ENCODE results near the gene FMN2.
"Not testable (repeated sequence)": the region's sequence is repeated elsewhere in the genome, so short reads cannot be mapped to it uniquely, and the experiment has no call there.

Gene FMN2

DNA sequence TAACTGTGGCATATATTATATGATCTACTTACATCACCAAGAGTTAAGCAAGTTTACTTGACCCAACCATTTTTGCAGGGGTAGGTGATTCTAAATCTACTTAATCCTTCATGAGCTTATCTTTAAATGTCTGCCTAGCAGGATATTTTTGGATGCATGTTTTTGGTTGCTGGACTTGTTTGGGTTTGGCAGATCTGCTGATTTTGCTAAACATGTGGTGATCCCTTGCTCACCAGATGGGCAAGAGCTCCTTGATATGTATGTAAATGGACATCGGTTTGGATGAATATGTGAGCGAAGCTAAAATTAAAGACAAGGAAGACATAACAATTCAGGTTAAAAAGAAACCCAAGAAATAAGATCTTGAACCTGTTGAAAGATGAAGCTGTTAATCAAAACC, 36.7 kb downstream of the FMN2 start:
- DNase-seq: no peak
- intact Hi-C loops (cut with DNase I): no loop called here

DNA sequence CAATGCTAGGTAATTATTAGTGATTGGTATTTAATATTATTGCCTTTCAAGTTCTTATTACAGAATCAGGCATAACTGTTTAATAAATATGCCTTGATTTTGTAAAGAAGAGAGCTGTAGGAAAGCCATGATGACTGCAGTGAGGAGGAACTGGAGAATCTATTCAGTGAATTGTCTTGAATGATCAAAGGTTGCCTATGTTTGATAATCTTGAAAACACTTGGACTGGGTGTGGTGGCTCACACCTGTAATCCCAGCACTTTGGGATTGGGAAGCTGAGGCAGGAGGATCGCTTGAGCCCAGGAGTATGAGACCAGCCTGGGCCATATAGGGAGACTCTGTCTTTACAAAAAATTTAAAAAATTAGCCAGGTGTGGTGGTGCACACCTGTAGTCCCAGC, 42.4 kb downstream of the FMN2 start:
- DNase-seq: no peak
- intact Hi-C loops (cut with DNase I): no loop called here

DNA sequence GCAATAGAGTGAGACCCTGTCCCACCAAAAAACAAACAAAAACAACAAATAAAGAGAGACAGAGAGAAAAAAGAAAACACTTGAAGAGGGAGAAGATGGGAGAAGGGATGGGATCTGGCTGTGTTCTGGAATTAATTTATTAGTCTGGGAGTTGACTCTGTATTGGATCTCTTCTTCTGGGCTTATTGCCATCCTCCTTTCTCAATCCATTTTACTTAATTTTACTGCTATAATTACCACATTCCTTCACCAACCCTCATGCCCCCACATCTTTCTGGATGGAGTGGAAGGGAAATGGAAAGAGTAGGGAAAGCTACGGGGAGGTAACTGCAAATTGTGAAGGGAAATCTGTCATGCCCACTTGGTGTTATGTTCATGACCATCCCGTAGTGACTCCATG, 42.9 kb downstream of the FMN2 start:
- intact Hi-C loops (cut with DNase I): no loop called here
- no peak for DNase-seq

DNA sequence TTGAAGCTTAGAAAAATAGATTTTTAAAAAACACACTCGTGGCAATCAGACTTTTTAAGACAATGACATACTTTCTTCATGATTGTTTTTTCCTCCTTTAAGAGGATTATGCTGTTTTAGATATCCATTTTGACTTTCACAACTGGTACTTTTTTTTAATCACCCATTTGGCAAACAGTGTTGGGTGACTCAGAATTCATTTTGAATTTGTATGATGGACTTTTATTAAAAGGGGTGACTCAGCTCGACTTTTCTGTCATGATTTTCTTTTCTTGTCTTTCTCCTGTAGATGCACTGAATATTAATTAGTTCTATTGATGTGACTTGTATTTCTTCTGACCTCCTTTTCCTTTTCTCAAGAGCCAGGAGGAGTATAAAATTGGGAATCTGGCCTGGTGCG, 44.7 kb downstream of the FMN2 start:
- no peak for DNase-seq
- intact Hi-C loops (cut with DNase I): no loop called here

DNA sequence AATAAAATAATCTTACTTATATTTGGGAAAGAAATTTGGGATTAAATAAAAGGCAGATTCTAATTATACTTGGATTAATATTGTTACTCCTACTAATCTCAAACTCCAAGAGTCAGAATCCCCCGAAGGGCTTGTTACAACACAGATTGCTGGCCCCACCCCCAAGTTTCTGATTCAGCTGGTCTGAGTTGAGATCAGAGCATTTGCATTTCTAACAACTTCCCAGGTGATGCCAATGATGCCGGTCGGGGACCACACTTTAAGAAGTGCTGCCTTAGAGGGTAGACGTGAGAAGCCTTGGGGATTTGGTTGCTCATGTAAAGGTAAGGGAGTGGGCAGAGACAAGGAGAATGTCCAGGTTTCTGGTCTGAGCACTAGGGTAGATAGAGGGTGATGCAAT, 47.2 kb downstream of the FMN2 start:
- intact Hi-C loops (cut with DNase I): no loop called here
- DNase-seq: no peak

DNA sequence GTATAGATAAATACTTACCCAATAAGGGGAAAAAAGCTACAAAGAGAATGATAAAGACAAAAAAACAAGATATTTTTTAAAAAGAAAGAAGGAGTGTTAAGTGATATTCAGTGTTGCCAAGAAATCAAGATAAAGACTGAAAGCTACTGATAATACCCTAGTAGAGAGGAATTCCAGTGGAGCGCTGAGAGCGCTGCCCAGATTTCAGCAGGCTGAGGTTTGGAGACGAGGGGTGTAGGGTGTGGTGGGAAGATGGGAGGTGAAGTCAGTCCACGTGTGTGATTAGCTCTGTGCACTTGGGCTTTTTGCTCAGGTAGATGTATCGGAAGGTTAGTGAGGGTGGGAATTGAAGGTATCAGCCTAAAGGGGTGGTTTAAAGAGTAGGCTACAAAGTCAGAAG, 47.8 kb downstream of the FMN2 start:
- intact Hi-C loops (cut with DNase I): no loop called here
- no peak for DNase-seq

DNA sequence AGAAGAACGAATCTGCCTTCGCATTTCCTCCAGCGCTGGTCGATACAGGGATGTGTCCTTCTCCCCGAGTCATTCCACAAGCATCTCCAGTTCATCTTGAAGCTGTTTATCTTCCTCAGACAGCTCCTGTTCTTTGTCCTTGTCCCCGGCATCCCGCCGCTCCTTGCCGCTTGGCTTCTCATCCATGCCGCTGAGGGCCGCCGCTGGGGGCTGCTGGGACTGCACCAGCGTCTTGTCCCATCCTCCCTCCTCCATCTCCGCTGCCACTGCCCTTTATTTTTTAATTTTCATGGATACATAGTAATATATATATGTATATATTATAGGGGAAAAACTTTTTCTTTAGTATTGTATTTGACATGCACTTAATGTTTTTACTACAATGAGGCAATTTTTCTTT, 53.4 kb downstream of the FMN2 start:
- intact Hi-C loops (cut with DNase I): loop anchor here (10.0 kb wide), 1 partner anchor 50 kb away; the partner anchor contains the start of gene FMN2
- DNase-seq: no peak

DNA sequence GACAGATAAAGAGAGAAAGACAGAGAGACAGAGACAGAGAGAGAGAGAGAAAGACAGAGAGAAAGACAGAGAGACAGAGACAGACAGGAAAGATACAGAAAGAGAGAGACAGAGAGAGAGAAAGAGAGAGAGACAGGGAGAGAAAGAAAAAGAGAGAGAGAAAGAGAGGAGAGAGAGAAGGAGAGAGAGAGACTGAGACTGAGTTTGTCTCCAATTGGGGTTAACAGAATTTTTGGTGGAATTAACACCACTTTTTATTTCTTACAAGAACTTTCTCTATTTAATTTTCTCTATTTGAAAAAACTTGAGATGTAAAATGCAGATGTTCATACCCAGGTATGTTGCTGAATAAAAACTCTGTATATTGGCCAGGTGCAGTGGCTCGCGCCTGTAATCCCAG, 56.6 kb downstream of the FMN2 start:
- intact Hi-C loops (cut with DNase I): loop anchor here (10.0 kb wide), 1 partner anchor 54 kb away; the partner anchor contains the start of gene FMN2
- no peak for DNase-seq

DNA sequence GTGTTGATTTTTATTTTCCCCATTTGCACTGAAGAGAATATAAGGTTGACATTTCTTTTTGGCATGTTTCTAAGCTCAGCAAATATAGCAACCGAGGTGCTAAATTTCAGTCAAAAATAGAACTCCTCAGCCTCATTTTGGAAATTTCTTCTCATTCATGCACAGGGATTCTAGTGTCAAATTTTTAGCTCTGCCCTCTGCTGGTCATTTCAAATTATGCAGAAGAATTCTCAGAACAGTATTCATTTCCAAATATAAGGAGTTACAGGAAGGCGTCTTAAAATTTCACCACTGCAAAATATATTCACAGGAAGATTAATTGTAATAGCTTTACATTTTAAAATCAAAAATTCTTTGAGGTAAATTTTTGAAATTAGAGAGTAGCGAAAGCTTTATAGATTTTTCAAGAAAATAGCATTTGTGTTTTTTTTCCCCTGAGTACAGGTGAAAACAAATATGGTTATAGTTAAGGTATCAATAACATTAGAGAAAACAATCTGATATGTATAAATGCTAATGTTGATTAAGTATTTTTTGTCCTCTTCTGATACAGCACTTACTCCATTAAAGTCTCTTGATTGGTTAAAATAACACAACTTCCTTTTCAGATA, 57.9 kb downstream of the FMN2 start:
- no peak for DNase-seq
- intact Hi-C loops (cut with DNase I): loop anchor here (1.0 to 10.0 kb wide), 2 partner anchors 55 to 124 kb away; partner anchors contain the start of gene FMN2

DNA sequence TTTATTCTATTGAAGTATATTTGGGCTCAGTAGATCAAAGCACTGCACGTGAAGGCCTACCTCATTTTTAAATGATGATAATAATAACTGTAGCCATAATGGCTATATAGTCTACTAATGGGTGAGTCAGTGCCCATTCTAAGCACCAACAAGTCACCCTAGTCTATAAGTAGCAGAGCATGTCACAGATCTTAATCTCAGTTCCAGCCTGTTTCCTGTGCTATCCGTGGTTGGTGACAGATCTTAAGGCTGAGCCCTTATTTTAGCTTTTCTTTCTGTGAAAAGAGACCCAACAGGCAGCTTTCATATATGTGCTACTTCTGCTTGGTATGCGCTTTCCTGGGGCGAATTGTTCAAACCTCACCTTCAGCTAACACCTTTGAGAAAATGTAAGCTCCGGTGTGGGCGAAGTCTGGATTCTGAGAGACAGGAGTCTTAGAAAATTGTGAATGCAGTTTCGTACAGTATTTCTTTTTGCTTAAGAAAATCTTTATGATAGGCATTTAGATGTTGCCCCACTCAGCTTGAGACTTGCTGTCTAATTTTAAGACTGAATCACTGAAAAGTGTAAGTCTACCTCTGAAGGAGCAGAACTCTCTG, 59.6 kb downstream of the FMN2 start:
- intact Hi-C loops (cut with DNase I): no loop called here
- DNase-seq: no peak

DNA sequence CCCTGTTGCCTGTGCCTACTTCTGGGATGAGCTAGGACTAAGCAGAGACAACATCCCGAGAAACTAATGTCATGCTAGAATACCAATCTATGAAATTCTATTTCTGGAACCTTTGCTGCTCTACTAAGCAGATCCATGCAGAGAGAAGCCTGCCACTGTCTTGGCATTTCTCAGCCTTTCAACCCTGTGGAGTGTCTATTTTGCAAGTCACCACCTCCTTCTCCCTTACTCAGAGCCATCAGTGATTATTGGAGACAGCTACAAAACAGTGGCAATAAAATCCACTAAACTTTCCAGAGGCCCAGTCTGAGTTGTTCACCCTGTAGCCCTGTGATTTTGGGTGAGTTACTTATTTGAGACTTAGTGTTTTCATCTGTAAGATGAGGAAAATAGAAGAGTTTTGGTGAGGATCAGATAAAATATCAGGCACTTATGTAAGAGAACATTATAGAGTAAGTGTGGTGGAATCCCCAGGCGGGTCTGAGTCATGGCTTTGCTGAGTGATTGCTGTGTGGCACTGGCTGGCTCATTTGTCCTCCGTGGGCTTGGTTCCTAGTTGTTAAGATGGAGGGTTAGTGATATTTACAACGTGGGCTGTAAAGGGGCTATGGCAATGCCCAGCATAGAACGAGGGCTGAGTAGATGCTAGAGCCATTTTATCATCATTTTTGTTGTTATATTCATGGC, 61.1 kb downstream of the FMN2 start:
- DNase-seq: no peak
- intact Hi-C loops (cut with DNase I): no loop called here

DNA sequence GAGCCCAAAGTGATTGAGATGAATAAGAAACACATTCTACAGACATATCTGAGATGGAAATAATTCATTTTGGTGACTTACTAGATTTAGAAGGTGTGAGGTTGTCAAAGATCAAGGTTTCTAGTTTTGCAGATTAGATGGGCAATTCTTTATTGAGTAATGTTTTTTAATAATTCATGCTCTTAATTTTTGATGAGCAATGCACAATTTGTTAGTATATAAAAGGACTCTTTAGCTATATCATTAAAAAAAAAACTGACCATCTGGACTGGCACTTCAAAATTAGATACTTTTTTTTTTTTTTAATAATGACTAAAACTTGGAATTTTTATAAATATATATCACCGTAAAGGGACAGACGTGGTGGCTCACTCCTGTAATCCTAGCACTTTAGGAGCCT, 63.9 kb downstream of the FMN2 start:
- no peak for DNase-seq
- intact Hi-C loops (cut with DNase I): no loop called here

DNA sequence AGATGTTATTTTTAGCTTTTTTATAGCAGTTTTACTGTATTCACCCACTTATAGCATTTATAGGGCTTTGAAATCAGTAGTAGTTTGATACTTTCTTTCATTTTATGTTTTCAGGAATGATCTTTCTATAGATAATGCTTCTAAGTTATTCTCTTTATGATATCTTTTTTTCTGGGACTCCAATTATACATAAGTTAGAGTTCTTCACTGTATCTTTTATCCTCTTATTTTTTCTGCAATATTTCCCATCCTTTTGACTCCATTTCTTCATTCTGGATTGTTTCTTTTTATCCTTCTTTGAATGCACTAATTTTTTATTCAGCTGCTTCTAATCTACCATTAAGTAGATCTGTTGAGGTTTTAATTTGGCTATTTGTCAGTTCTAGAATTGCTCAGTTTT, 73.1 kb downstream of the FMN2 start:
- no peak for DNase-seq
- intact Hi-C loops (cut with DNase I): no loop called here

DNA sequence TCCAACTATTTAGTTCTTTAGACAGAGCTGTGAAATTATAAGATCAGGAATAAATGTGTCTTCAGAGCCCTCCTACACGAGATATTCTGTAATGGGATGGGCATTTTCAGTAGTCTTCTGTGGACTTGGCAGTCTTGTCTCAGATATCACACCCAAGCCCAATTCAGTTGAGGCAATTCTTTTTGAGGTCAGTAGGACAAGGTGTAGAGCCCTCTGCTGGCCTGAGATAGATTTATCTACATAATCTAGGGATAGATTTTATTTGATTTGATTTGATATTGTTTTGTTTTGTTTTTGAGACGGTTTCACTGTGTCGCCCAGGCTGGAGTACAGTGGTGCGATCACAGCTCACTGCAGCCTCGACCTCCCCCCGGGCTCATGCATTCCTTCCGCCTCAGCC, 77.5 kb downstream of the FMN2 start:
- DNase-seq: no peak
- intact Hi-C loops (cut with DNase I): no loop called here

DNA sequence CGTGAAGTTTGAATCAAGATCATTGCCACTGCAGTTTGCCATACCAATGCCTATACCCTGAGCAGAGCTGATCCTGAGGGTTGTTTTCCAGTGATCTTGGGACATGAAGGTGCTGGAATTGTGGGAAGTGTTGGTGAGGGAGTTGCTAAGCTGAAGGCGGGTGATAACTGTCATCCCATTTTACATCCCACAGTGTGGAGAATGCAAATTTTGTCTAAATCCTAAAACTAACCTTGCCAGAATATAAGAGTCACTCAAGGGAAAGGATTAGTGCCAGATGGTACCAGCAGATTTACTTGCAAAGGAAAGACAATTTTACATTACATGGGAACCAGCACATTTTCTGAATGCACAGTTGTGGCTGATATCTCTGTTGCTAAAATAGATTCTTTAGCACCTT, 78.6 kb downstream of the FMN2 start:
- intact Hi-C loops (cut with DNase I): no loop called here
- DNase-seq: no peak

DNA sequence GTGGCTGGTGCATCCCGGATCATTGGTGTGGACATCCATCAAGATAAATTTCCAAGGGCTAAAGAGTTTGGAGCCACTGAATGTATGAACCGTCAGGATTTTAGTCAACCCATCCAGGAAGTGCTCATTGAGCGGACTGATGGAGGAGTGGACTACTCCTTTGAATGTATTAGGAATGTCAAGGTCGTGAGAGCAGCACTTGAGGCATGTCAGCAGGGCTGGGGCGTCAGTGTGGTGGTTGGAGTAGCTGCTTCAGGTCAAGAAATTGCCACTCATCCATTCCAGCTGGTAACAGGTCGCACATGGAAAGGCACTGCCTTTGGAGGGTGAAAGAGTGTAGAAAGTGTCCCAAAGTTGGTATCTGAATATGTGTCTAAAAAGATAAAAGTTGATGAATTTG, 79.1 kb downstream of the FMN2 start:
- intact Hi-C loops (cut with DNase I): no loop called here
- no peak for DNase-seq

DNA sequence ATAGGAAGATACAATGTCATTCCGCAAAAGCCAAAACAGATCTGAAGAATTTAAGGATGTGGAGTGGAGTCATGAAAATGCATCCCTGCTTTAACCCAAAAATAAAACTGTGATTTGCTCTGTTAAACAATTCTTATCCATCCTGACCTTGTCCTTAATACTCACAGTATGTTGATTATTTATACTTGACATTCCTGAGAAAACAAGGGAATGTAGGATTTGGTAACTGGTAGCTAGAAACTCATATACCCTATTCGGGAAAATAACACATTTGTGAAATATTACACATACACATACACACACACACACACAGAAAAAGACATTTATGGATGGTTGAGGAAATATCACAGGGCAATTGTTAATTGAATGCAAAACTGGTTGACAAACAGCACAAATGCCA, 80.2 kb downstream of the FMN2 start:
- intact Hi-C loops (cut with DNase I): no loop called here
- no peak for DNase-seq

DNA sequence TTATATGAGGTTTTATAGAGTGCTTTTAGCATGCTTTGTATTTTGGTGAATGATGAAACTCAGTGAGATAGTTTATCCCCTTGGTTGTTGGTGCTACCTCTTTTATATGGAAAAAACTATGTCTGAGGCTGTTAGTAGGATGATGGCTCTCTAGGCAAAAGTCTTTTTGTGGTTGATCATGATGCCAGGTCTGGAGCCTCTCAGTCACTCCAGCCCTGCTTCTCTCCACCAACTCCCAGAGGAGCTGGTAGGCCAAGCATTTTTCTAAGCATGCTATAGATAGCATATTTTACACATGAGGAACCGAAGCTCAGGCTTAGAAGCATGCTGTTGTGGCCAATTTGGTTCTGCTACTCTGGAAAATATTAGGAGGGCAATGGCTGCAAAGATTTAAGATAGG, 82.2 kb downstream of the FMN2 start:
- DNase-seq: no peak
- intact Hi-C loops (cut with DNase I): no loop called here

DNA sequence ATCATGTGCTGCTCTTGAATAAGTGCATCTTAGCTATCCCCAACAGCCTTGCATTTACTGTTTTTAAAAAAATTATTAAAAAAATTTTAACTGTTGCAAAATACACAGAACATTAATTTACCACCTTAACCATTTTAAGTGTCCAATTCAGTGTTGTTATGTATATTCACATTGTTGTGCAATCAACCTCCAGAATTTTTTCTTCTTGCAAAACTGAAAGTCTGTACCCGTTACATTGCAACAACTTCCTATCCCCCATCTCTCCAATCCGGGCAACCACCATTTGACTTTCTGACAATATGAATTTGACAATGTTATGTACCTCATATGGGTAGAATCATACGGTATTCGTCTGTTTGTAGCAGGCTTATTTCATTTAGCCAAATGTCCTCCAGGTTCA, 83.1 kb downstream of the FMN2 start:
- intact Hi-C loops (cut with DNase I): no loop called here
- DNase-seq: no peak

DNA sequence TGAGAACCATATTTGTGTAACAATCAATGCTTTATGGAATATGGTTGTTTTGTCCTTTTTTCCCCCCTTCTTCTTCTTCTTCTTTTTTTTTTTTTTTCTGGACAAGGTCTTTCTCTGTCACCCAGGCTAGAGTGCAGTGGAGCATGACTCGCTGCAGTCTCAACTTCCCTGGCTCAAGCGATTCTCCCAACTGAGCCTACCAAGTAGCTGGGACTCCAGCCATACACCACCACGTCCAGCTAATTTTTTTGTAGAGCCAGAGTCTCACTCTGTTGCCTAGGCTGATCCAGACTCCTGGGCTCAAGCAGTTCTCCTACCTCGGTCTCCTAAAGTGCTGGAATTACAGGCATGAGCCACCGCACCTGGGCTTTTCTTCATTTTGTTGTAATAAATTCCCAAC, 86.7 kb downstream of the FMN2 start:
- no peak for DNase-seq
- intact Hi-C loops (cut with DNase I): no loop called here

DNA sequence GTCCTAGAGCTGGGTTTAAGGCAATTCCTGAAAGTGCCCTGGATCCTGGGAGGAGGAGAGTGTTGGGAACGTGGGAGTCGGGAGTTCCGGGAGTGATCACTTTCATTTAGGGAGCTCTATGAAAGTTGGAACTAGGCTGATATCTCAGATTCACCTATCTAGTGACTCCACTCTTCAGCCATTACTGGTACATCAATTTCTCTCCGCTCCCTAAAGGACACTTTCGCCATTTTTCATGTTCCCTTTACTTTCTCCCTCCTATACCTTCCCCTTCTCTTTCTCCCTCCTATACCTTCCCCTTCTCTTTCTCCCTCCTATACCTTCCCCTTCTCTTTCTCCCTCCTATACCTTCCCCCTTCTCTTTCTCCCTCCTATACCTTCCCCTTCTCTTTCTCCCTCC, 93.0 kb downstream of the FMN2 start:
- intact Hi-C loops (cut with DNase I); DNase-seq: not testable (repeated sequence)

DNA sequence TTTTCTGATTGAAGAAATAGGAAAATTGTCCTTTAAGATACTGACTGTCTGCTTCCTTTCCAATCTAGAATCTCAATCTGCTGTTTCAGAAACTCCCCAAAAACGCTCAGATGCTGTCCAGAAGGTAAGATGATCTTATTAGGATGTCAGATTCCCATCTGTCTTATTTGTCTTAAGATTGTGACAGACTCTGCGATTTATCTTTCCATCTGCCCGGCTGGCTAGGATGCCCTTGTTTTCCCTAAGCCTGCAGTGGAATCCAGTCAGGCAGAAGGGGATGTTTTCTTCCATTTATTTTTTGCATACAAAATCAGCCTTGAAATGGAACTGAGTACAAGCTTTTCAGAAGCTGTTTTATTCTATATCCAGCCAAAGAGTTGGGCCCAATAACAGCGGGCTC, 96.5 kb downstream of the FMN2 start:
- DNase-seq: peak in 1 of 10 donors; percentile 74
- intact Hi-C loops (cut with DNase I): no loop called here

Measured in posterior cingulate gyrus (tissue), 11 donors.